Fibroblast of pulmonary artery (primary cell): ENCODE measurements around the gene CCDC93.

Experiments used
- DNase-seq: peaks from one replicate; pipeline ENCODE4 v3.0.0-alpha.2; 2010; ENCODE audit warnings: low read depth
- H3K4me3 ChIP-seq: replicated peaks from 2 replicates; pipeline ENCODE4 v1.5.1; 2011; ENCODE audit warnings: low read depth, mild to moderate bottlenecking, control low read depth, low read length, moderate library complexity
- TF ChIP-seq, protein P1 (sequence below): IDR thresholded peaks from 2 replicates; pipeline ENCODE4 v1.5.1; 2011; ENCODE audit warnings: mild to moderate bottlenecking, control low read depth, low read length, inconsistent platforms; ENCODE audit errors: missing control alignments

The CCDC93 gene

GRCh38 chr2:118013724-118014491 is at the start of gene CCDC93:
Gene CCDC93, minus strand, starts transcription at chr2:118014070. Its CDS starts 75 bp downstream, at chr2:118013995.
- TF ChIP-seq, protein P1, sequence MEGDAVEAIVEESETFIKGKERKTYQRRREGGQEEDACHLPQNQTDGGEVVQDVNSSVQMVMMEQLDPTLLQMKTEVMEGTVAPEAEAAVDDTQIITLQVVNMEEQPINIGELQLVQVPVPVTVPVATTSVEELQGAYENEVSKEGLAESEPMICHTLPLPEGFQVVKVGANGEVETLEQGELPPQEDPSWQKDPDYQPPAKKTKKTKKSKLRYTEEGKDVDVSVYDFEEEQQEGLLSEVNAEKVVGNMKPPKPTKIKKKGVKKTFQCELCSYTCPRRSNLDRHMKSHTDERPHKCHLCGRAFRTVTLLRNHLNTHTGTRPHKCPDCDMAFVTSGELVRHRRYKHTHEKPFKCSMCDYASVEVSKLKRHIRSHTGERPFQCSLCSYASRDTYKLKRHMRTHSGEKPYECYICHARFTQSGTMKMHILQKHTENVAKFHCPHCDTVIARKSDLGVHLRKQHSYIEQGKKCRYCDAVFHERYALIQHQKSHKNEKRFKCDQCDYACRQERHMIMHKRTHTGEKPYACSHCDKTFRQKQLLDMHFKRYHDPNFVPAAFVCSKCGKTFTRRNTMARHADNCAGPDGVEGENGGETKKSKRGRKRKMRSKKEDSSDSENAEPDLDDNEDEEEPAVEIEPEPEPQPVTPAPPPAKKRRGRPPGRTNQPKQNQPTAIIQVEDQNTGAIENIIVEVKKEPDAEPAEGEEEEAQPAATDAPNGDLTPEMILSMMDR = no peak
- H3K4me3 ChIP-seq = peak within 1 kb of the TSS; percentile 96
- peak; percentile 83 for DNase-seq

GRCh38 chr2:118062669-118063068 is 48.8 kb upstream of the CCDC93 start:
- no peak overlapping the region for H3K4me3 ChIP-seq
- TF ChIP-seq, protein P1 = no peak
- DNase-seq = no peak

DNA sequence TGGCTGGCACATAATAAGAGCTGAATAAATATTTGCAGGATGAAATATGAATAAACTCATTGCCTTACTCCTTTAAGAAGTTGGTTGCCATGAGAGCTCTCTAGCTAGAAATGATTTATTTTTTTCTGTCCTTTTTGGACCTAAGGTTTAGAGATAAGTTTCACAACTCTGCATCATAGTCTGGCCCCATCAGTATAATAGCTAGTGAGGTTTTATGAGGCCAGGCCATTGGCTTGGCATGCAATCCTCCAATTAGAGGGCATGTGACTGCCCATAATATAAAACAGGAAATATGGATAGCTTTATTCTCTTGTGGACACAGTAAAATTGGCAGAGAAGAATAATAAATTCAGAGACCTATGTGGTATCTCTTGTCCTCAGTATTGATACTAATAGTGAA is 48.2 kb upstream of the CCDC93 start:
- no peak overlapping the region for H3K4me3 ChIP-seq
- DNase-seq = no peak
- TF ChIP-seq, protein P1 = no peak

GRCh38 chr2:118061135-118061955 is 47.5 kb upstream of the CCDC93 start:
- TF ChIP-seq, protein P1 = peak; percentile 44
- H3K4me3 ChIP-seq = no peak overlapping the region
- peak; percentile 76 for DNase-seq

DNA sequence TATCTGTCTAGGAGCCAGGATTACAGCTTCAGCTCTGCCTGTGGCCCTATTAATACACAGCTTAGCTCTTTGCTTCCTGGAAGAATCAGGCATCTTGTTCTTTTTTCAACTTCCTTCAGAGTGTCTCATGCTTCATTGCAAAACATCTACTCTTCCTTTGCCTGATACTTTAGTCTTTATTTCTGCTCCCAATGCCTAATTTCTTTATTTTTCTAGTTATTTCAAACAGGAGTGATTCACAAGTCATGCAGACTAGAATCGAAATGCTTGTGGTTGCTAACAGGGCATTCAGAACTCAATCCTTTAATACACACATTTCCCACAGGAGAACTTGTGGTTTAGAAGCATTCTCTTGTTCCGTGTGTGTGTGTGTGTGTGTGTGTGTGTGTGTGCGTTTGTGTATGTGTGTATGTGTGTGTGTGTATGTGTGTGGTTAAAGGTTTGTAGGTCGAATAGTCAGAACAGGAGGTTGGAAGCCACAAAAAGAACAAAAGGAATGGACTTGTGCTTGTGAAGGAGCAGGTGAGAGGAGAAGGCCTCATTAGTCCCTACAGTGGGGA is 46.1 kb upstream of the CCDC93 start:
- TF ChIP-seq, protein P1 = no peak
- DNase-seq = peak; percentile 55
- no peak overlapping the region for H3K4me3 ChIP-seq

DNA sequence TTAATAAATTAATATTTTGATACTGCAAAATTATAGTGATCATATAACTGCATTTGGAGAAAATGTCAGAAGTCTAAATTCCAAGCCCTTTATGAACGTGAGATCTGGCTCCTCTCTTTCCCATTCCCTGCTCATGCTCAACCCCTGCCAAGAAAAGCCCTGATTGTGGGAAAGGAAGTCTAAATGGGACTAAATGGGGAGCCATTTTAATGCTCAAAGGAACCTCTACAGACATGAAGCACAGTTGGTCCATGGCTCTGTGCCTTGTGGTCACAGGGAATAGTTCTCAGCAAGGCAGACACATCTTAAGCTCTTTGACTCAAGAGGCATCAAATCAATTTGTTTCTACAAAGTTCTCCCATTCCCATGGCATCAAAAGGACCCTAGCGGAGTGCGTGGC is 45.1 kb upstream of the CCDC93 start:
- H3K4me3 ChIP-seq = no peak overlapping the region
- TF ChIP-seq, protein P1 = no peak

More for the DNA sequence above, 45.1 kb upstream of the CCDC93 start:
- no peak for DNase-seq
